ENCODE results near the gene B4GAT1.

B4GAT1 gene

GRCh38 chr11:66333220-66333877 lies 14.1 kb downstream of the B4GAT1 start:
- H3K27ac ChIP-seq = no peak overlapping the region
- TF ChIP-seq ZFX (IDR thresholded peaks at IDR 0.05; ENCODE audit: borderline replicate concordance) (no peak), CTCF (IDR thresholded peaks at IDR 0.05) (no peak)

- TF ChIP-seq ZFX (IDR thresholded peaks at IDR 0.05; ENCODE audit: borderline replicate concordance) = no peak
- TF ChIP-seq CTCF (IDR thresholded peaks at IDR 0.05) = no peak
- no peak overlapping the region for H3K27ac ChIP-seq
Observed at GRCh38 chr11:66332371-66333219, 14.8 kb downstream of the B4GAT1 start.

GRCh38 chr11:66331542-66332370 lies 15.7 kb downstream of the B4GAT1 start:
- no peak overlapping the region for H3K27ac ChIP-seq
- TF ChIP-seq CTCF (IDR thresholded peaks at IDR 0.05) = no peak
- TF ChIP-seq ZFX (IDR thresholded peaks at IDR 0.05; ENCODE audit: borderline replicate concordance) = no peak

GRCh38 chr11:66330931-66331330 lies 16.5 kb downstream of the B4GAT1 start:
- no peak overlapping the region for H3K27ac ChIP-seq
- no peak for TF ChIP-seq CTCF (IDR thresholded peaks at IDR 0.05)
- no peak for TF ChIP-seq ZFX (IDR thresholded peaks at IDR 0.05; ENCODE audit: borderline replicate concordance)

- no peak overlapping the region for H3K27ac ChIP-seq
- TF ChIP-seq CTCF (IDR thresholded peaks at IDR 0.05) (no peak), ZFX (IDR thresholded peaks at IDR 0.05; ENCODE audit: borderline replicate concordance) (no peak)
Observed at GRCh38 chr11:66329165-66329673, 18.2 kb downstream of the B4GAT1 start.

- H3K27ac ChIP-seq = no peak overlapping the region
- TF ChIP-seq CTCF (IDR thresholded peaks at IDR 0.05) (peak; percentile 95), ZFX (IDR thresholded peaks at IDR 0.05; ENCODE audit: borderline replicate concordance) (no peak)
Observed at GRCh38 chr11:66328302-66329144, 18.9 kb downstream of the B4GAT1 start.
